ENCODE results near the gene CLPTM1L. TPM values are rescaled to one million over a fixed set of nuclear protein-coding genes. Genes with fewer than 3 reads are reported as not detected.

Gene CLPTM1L
- total and polyA plus RNA-seq, 9 of the 15 experiments (the other 6 are each of a cell fraction or from before 2014, with no cell fraction given), result 3.5 to 217 (median 177) TPM

GRCh38 chr5:1351156-1351555 is 6.3 kb upstream of the CLPTM1L start:
- ChIA-PET POLR2A (interaction anchor here (0.7 kb wide), 1 partner anchor 10 kb away, joined by 4 read pairs; no protein-coding TSS in a partner anchor), CTCF (ENCODE audit: low intra/inter-chr PET ratio) (no interaction called here)
- H3K27me3 ChIP-seq (ENCODE audit: control insufficient read depth in 2 of 2, insufficient read depth in 2 of 2, low read length in 2 of 2), result peaks cover 30 to 38% of the 10 kb centered on the region in 2 experiments
- TF ChIP-seq SMARCA4 (IDR thresholded peaks at IDR 0.05) (no peak), ELF1 (tag; IDR thresholded peaks at IDR 0.05) (no peak), TCFL5 (CRISPR knock-in tag; conservative IDR thresholded peaks at IDR 0.05) (no peak), POLR2H (tag; IDR thresholded peaks at IDR 0.05; ENCODE audit: low read depth) (no peak), STAT5B (CRISPR knock-in tag; IDR thresholded peaks at IDR 0.05) (no peak), STAG1 (CRISPR knock-in tag; IDR thresholded peaks at IDR 0.05; ENCODE audit: borderline replicate concordance) (no peak), ZBTB33 (CRISPR knock-in tag; IDR thresholded peaks at IDR 0.05) (no peak), DIDO1 (tag; IDR thresholded peaks at IDR 0.05; ENCODE audit: low read depth) (no peak), MTA3 (IDR thresholded peaks at IDR 0.05; ENCODE audit: borderline replicate concordance) (no peak), BCLAF1 (IDR thresholded peaks at IDR 0.05; ENCODE audit: borderline replicate concordance in 1 of 2, control insufficient read depth in 1 of 2, low read depth in 2 of 2, low read length in 1 of 2) (no peak), ZNF280B (CRISPR knock-in tag; IDR thresholded peaks at IDR 0.05) (no peak), TRIM28 (IDR thresholded peaks at IDR 0.05) (no peak), SRSF3 (IDR thresholded peaks at IDR 0.05; ENCODE audit: insufficient read depth, low read length) (no peak), ZBTB5 (IDR thresholded peaks at IDR 0.05) (no peak)
- no peaks in the 10 kb centered on the region for H3K9me1 ChIP-seq (ENCODE audit: control insufficient read depth, insufficient read depth, low read length)
- H3K4me3 ChIP-seq, result no peak overlapping the region
- WGBS (ENCODE audit: insufficient coverage, low coverage, missing lambda C conversion rate), result 0% methylated on average over 4 of the region's 4 CpGs
- ATAC-seq (no peak), FAIRE-seq (no peak), DNase-seq (ENCODE audit: extremely low read depth in 1 of 4, low spot score in 3 of 4) (no peak)
- H3K9ac ChIP-seq (ENCODE audit: insufficient read depth in 1 of 2, low read depth in 2 of 2, low read length in 2 of 2), result no peak overlapping the region
- H3K27ac ChIP-seq (ENCODE audit: extremely low read depth, low read depth, low read length), result no peak overlapping the region
- no peak overlapping the region for H2AFZ ChIP-seq (ENCODE audit: low read depth, low read length)
- 0 out of 3 replicates have a peak, but pooled peaks cover under 1% of the 10 kb centered on the region for H3K79me2 ChIP-seq (ENCODE audit: control insufficient read depth, insufficient read depth, low read length)
- intact Hi-C loops (cut with micrococcal nuclease), result no loop called here
- in situ Hi-C loops (cut with MboI), result no loop called here
- no TSS peak for BruUV-seq (replicated peaks)
- H3K4me2 ChIP-seq (ENCODE audit: insufficient read depth, low read length), result no peak overlapping the region
- H3K9me3 ChIP-seq (replicated peaks; ENCODE audit: control insufficient read depth, insufficient read depth, low read depth, low read length), result no peaks in the 10 kb centered on the region
- no peaks in the 10 kb centered on the region; the same call in 1 of the 2 replicates for H4K20me1 ChIP-seq (replicated peaks; ENCODE audit: control insufficient read depth, insufficient read depth, low read length)
- no peaks in the 10 kb centered on the region for H3K36me3 ChIP-seq (ENCODE audit: control insufficient read depth, insufficient read depth, low read length)
- peaks cover 2 to 15% of the 10 kb centered on the region in 2 experiments; a peak in 4 of 5 replicates for H3K4me1 ChIP-seq (replicated peaks in 1 of 2; ENCODE audit: control insufficient read depth in 2 of 2, insufficient read depth in 2 of 2, low read length in 2 of 2)

All from K562 (cell line).